Esophagus muscularis mucosa (tissue), 4 donors: ENCODE results near the gene ARHGAP8. TPM values are rescaled to one million over a fixed set of nuclear protein-coding genes. Genes with fewer than 3 reads are reported as not detected.

Experiments used
- DNase-seq: peaks from one replicate; pipeline ENCODE4 v3.0.0-alpha.2; 2017; ENCODE audit errors: extremely low spot score
- H3K27ac ChIP-seq, 4 donors: fragments of 200-600 bp; sonication (generic); replicated peaks in 1 of 4; 1 replicate in 3 of 4; 2 replicates in 1 of 4; pipeline ENCODE4 v1.5.1; 2016 to 2019; ENCODE audit warnings: mild to moderate bottlenecking in 1 of 4
- H3K27me3 ChIP-seq, 4 donors: fragments of 200-600 bp; sonication (generic); one replicate each; pipeline versions ENCODE4 v1.5.1 to v1.6.0; 2016 to 2019
- H3K36me3 ChIP-seq, 4 donors: fragments of 200-600 bp; sonication (generic); one replicate each; pipeline ENCODE4 v1.5.1; 2016 to 2019
- H3K4me1 ChIP-seq, 4 donors: fragments of 200-600 bp; sonication (generic); one replicate each; pipeline ENCODE4 v1.5.1; 2016 to 2019
- H3K4me3 ChIP-seq, 4 donors: fragments of 200-600 bp; sonication (generic); 1 replicate in 2 of 4; 2 replicates in 2 of 4; pipeline ENCODE4 v1.5.1; 2016 to 2019; ENCODE audit warnings: mild to moderate bottlenecking in 4 of 4, moderate library complexity in 1 of 4
- H3K9me3 ChIP-seq, 4 donors: fragments of 200-600 bp; sonication (generic); 1 replicate in 3 of 4; 2 replicates in 1 of 4; pipeline ENCODE4 v1.5.1; 2016 to 2019
- EP300 ChIP-seq: sonication (generic); formaldehyde crosslinking; IDR thresholded peaks from one replicate; pipeline ENCODE4 v1.6.1; 2017; ENCODE audit warnings: antibody characterized with exemption
- POLR2A ChIP-seq: fragments of 450-650 bp; IDR thresholded peaks from one replicate; pipeline ENCODE4 v1.6.1; 2017; ENCODE audit warnings: antibody characterized with exemption, moderate library complexity, mild to moderate bottlenecking, low read depth
- POLR2AphosphoS5 ChIP-seq, 2 donors: sonication (generic); formaldehyde crosslinking; IDR thresholded peaks; one replicate each; pipeline ENCODE4 v1.6.1; 2017; ENCODE audit warnings: antibody characterized with exemption in 2 of 2
- WGBS: methylation state at CpG from one replicate; pipeline ENCODE4 v1.1.5; 2018; 5-methylcytosine and 5-hydroxymethylcytosine counted together
- intact Hi-C: fragments of 100-400 bp; cut with DNase I; formaldehyde crosslinking; loops from one replicate; pipeline ENCODE4 v1.15.1; 2023
- total RNA-seq, 4 donors: library from RNA; depleted of rRNA; stranded (reverse); fragments of >200 nt; gene quantifications; one replicate each; pipeline versions ENCODE4 v1.1.0 to v1.2.1, GENCODE V29; 2016
- TF ChIP-seq, protein P1 (sequence below), 3 experiments: fragments of 200-600 bp in 2 of 3; fragments of 450-650 bp in 1 of 3; sonication (generic) in 2 of 3; IDR thresholded peaks; one replicate each; pipeline ENCODE4 v1.5.1; 2017 to 2019; ENCODE audit warnings: antibody characterized with exemption in 3 of 3, mild to moderate bottlenecking in 2 of 3, moderate library complexity in 1 of 3

The ARHGAP8 gene
- total RNA-seq, 4 donors from 2014 or later, result 0.33 to 0.58 TPM; not detected in 2

DNA sequence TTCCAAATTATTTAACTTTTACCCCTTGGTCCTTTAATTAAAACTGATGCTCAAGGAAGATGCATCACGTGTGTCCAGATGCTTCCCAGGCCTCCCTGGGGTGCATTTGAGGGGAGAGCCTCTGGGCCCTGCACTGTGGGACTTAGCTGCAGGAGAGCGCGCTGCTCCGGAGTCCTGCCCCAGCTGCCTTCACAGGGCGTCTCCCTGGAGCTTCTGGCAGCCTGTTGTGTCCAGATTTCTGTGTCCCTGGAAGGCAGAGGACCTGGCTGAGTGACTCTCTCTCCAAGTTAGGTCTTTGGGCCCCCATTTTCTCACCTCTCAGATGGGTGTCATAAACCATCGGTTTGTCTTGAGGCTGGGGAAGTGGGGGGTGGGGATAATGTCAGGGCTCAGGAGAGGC is 3.0 kb downstream of the ARHGAP8 start:
- no peaks in the 10 kb centered on the region for H3K9me3 ChIP-seq
- no peaks in the 10 kb centered on the region for H3K36me3 ChIP-seq
- DNase-seq, result no peak
- H3K27me3 ChIP-seq, result peaks cover 0 to 83% (median 26%) of the 10 kb centered on the region in 4 donors
- 54% methylated on average over 2 of the region's 6 CpGs for WGBS
- H3K4me3 ChIP-seq, result no peak overlapping the region
- H3K27ac ChIP-seq, result no peak overlapping the region
- peaks cover 0 to 20% (median 18%) of the 10 kb centered on the region in 4 donors for H3K4me1 ChIP-seq
- TF ChIP-seq EP300, result no peak
- intact Hi-C loops, result no loop called here

DNA sequence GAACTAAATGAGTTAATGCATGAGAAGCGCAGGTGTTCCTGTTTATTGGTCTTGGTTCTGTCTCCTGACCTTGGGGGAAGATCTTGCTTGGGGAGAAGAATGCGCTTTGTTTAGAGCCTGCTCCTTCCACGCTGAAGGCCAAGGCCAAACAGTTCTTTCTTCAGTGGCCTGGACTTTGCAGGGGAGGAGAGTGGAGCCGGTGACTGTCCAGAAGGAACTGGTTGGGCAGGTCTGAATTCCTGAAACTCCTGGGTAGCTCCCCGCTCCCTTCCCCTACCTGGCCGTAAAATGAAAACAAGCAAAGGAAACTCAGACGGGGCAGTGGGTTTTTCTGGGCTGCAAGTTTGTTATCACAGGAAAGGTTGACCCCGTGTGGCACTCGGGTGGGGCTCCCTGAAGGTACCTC is 3.6 kb downstream of the ARHGAP8 start:
- Histone ChIP-seq H3K27me3 (peaks cover 0 to 77% (median 26%) of the 10 kb centered on the region in 4 donors), H3K36me3 (no peaks in the 10 kb centered on the region), H3K4me1 (peaks cover 0 to 20% (median 18%) of the 10 kb centered on the region in 4 donors), H3K27ac (no peak overlapping the region), H3K9me3 (no peaks in the 10 kb centered on the region), H3K4me3 (no peak overlapping the region)
- no peak for DNase-seq
- intact Hi-C loops, result no loop called here
- 80% methylated on average over 9 of the region's 9 CpGs for WGBS
- TF ChIP-seq POLR2A (no peak), EP300 (no peak)
- TF ChIP-seq, protein P1, sequence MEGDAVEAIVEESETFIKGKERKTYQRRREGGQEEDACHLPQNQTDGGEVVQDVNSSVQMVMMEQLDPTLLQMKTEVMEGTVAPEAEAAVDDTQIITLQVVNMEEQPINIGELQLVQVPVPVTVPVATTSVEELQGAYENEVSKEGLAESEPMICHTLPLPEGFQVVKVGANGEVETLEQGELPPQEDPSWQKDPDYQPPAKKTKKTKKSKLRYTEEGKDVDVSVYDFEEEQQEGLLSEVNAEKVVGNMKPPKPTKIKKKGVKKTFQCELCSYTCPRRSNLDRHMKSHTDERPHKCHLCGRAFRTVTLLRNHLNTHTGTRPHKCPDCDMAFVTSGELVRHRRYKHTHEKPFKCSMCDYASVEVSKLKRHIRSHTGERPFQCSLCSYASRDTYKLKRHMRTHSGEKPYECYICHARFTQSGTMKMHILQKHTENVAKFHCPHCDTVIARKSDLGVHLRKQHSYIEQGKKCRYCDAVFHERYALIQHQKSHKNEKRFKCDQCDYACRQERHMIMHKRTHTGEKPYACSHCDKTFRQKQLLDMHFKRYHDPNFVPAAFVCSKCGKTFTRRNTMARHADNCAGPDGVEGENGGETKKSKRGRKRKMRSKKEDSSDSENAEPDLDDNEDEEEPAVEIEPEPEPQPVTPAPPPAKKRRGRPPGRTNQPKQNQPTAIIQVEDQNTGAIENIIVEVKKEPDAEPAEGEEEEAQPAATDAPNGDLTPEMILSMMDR (IDR thresholded peaks at IDR 0.05), result no peak

DNA sequence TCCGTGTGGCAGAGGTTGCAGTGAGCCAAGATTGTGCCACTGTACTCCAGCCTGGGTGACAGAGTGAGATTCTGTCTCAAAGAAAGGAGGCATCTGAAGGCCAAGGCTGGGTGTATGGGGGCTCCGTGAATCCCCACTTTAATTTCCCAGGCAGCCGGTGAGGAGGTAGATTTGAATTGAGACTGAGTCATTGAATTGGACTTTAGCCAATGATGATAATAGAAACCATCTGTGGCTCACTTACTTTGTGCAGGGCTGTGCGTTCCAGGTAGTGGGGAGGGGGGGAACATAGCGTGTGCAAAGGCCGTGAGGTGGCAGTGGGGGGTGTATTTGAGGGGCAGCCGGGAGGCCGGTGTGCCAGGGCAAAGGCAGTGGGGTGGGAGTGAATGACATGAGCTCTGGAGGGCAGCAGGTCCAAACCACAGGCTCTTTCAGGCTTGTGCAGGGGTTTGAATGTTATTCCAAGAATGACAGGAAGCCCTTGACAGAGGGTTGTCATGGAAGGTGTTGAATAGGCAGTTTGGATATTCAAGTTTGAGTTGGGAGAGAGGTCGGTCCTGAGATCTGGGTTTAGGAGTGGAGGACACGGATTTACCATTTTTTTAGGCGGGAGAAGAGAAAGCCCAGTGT is 6.1 kb downstream of the ARHGAP8 start:
- H3K4me1 ChIP-seq, result peaks cover 0 to 5% (median 4%) of the 10 kb centered on the region in 4 donors
- no peak for TF ChIP-seq EP300
- TF ChIP-seq, protein P1 (IDR thresholded peaks at IDR 0.05), result no peak
- no peak for TF ChIP-seq POLR2AphosphoS5 (IDR thresholded peaks at IDR 0.05)
- TF ChIP-seq POLR2A, result no peak
- H3K27ac ChIP-seq, result no peak overlapping the region
- no peak for DNase-seq
- H3K4me3 ChIP-seq, result no peak overlapping the region
- no peaks in the 10 kb centered on the region for H3K36me3 ChIP-seq
- intact Hi-C loops, result no loop called here
- H3K27me3 ChIP-seq, result peaks cover 0 to 52% (median 7%) of the 10 kb centered on the region in 4 donors
- no peaks in the 10 kb centered on the region for H3K9me3 ChIP-seq
- WGBS, result 43% methylated on average over 11 of the region's 11 CpGs

DNA sequence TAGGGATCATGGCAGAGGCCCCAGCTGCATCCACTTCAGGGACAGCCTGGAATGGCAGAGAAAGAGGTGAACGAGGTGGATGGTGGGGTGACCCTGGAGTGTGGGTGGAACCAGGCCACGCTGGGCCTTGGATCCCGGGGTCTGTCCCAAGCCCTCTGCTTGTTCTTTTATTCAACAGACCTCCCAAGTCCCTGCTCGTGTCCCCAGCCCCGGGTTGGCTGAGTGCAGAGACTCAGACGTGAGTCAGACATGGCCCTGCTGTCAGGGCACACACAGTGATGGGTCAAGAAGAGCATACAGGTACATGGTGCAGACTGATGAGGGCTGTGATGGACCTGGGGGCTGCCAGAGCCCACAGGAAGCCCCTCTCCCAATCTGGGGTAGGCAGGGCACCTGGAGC is 6.6 kb downstream of the ARHGAP8 start:
- no peak overlapping the region for H3K4me3 ChIP-seq
- H3K36me3 ChIP-seq, result no peaks in the 10 kb centered on the region
- H3K27ac ChIP-seq, result no peak overlapping the region
- 76% methylated on average over 5 of the region's 6 CpGs for WGBS
- no peaks in the 10 kb centered on the region for H3K4me1 ChIP-seq
- no peaks in the 10 kb centered on the region for H3K9me3 ChIP-seq
- peaks cover 0 to 47% (median 5%) of the 10 kb centered on the region in 4 donors for H3K27me3 ChIP-seq
- intact Hi-C loops, result no loop called here
- no peak for TF ChIP-seq POLR2AphosphoS5 (IDR thresholded peaks at IDR 0.05)
- TF ChIP-seq, protein P1 (IDR thresholded peaks at IDR 0.05), result no peak
- TF ChIP-seq EP300, result no peak
- TF ChIP-seq POLR2A, result no peak
- no peak for DNase-seq

DNA sequence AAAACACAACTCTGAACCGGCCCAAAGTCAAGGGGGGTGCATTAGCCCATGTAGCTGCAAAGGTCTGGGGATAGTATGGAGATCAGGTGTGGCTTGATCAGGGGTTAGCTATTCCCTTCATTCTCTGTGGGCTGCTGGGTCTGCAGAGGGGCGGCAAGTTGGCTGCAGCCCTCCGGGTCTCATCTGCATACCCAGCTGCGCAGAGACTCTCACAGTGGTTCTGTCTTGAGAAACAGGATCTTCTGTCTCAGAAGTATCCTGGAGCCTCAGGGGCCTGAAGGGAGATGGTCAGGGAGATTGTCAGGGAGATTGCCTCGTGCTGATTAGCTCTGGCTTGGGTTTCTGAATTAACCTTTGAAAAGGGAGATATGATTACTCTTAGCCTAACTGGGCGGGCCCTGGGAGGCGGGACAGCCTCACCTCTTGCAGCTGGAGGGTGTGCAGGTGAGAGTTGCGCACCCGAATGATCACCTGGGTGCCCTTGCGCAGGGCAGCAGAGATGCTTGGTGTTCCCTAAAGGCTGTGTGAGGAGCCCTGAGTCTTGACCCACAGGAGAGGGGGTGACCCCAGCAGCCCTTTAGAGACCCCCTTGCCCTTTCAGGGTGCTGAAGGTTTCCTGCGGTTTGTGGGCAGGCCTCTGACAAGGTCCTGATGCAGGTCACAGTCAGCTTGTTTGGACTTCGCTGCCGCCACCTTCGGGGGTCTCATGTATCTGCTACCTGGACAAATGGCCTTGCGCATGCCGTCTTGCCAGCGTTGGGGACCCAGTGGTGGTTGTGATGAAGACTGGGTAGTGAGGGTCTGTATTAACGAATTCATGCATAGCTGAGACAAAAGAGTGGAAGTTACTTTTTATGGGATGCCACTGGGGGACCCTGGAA is 7.3 kb downstream of the ARHGAP8 start:
- no peak for DNase-seq
- Histone ChIP-seq H3K4me1 (no peaks in the 10 kb centered on the region), H3K9me3 (no peaks in the 10 kb centered on the region), H3K36me3 (no peaks in the 10 kb centered on the region), H3K27me3 (peaks cover 0 to 44% (median 2%) of the 10 kb centered on the region in 4 donors), H3K4me3 (no peak overlapping the region), H3K27ac (no peak overlapping the region)
- WGBS, result 88% methylated on average over 18 of the region's 18 CpGs
- TF ChIP-seq, protein P1 (IDR thresholded peaks at IDR 0.05), result no peak
- no peak for TF ChIP-seq EP300
- TF ChIP-seq POLR2A, result no peak
- TF ChIP-seq POLR2AphosphoS5 (IDR thresholded peaks at IDR 0.05), result no peak
- intact Hi-C loops, result no loop called here
